Non-pigmented ciliary epithelial cell (primary cell): ENCODE measurements around the gene RNF111.

Source experiments
- DNase-seq: peaks from one replicate; pipeline ENCODE4 v3.0.0-alpha.2; 2010; ENCODE audit warnings: low read depth

Gene RNF111

GRCh38 chr15:58987491-58988005, at the start of gene RNF111:
Gene RNF111, plus strand, starts transcription at chr15:58987663. Its CDS starts 43,160 bp downstream, at chr15:59030823.
- peak; percentile 83 for DNase-seq

GRCh38 chr15:58947179-58947578, 40.3 kb upstream of the RNF111 start:
- no peak for DNase-seq

- DNase-seq: no peak
Measured at GRCh38 chr15:58951388-58952007, 36.0 kb upstream of the RNF111 start.

- no peak for DNase-seq
Measured at GRCh38 chr15:58952751-58953150, 34.7 kb upstream of the RNF111 start.

GRCh38 chr15:58957101-58957973, 30.1 kb upstream of the RNF111 start:
- DNase-seq: no peak

GRCh38 chr15:58958811-58959210, 28.7 kb upstream of the RNF111 start:
- DNase-seq: no peak

GRCh38 chr15:58962136-58962535, 25.3 kb upstream of the RNF111 start:
- no peak for DNase-seq

- no peak for DNase-seq
Measured at GRCh38 chr15:58962662-58963565, 24.5 kb upstream of the RNF111 start.

GRCh38 chr15:58966698-58967097, 20.8 kb upstream of the RNF111 start:
- no peak for DNase-seq

- DNase-seq: no peak
Measured at GRCh38 chr15:58967479-58967878, 20.0 kb upstream of the RNF111 start.

- no peak for DNase-seq
Measured at GRCh38 chr15:58977887-58978286, 9.6 kb upstream of the RNF111 start.

GRCh38 chr15:58980351-58980939, 7.0 kb upstream of the RNF111 start:
- no peak for DNase-seq

- DNase-seq: no peak
Measured at GRCh38 chr15:58981808-58982475, 5.5 kb upstream of the RNF111 start.

- DNase-seq: no peak
Measured at GRCh38 chr15:58983261-58983660, 4.2 kb upstream of the RNF111 start.

GRCh38 chr15:58985443-58985842, 2.0 kb upstream of the RNF111 start:
- DNase-seq: no peak

GRCh38 chr15:58987036-58987435, 427 bp upstream of the RNF111 start:
- no peak for DNase-seq

GRCh38 chr15:58988006-58988785, 733 bp downstream of the RNF111 start:
- no peak for DNase-seq

GRCh38 chr15:58992181-58992580, 4.7 kb downstream of the RNF111 start:
- DNase-seq: no peak

GRCh38 chr15:58994906-58995453, 7.5 kb downstream of the RNF111 start:
- no peak for DNase-seq

GRCh38 chr15:58999694-59000093, 12.2 kb downstream of the RNF111 start:
- no peak for DNase-seq
